ENCODE measurements around the gene PITRM1. TPM values are rescaled to one million over a fixed set of nuclear protein-coding genes. Genes with fewer than 3 reads are reported as not detected.
A peak's percentile ranks its signal among the peaks of the same experiment; 100 is the strongest.

The PITRM1 gene
- total RNA-seq, 1 donor from 2014 or later = 60.3 TPM

GRCh38 chr10:3097160-3097559 is 75.4 kb downstream of the PITRM1 start:
- peaks cover 18% of the 10 kb centered on the region for H3K4me1 Mint-ChIP-seq (ENCODE audit: unreplicated experiment)

GRCh38 chr10:3096149-3096548 is 76.4 kb downstream of the PITRM1 start:
- H3K36me3 Mint-ChIP-seq (ENCODE audit: low read depth, unreplicated experiment) = peaks cover 16% of the 10 kb centered on the region
- peaks cover 3% of the 10 kb centered on the region for H3K27me3 Mint-ChIP-seq (ENCODE audit: unreplicated experiment)
- no peak overlapping the region for H3K27ac Mint-ChIP-seq (ENCODE audit: unreplicated experiment)
- no peaks in the 10 kb centered on the region for H3K9me3 Mint-ChIP-seq (ENCODE audit: unreplicated experiment)
- peaks cover 18% of the 10 kb centered on the region for H3K4me1 Mint-ChIP-seq (ENCODE audit: unreplicated experiment)
- TF ChIP-seq, protein P1, sequence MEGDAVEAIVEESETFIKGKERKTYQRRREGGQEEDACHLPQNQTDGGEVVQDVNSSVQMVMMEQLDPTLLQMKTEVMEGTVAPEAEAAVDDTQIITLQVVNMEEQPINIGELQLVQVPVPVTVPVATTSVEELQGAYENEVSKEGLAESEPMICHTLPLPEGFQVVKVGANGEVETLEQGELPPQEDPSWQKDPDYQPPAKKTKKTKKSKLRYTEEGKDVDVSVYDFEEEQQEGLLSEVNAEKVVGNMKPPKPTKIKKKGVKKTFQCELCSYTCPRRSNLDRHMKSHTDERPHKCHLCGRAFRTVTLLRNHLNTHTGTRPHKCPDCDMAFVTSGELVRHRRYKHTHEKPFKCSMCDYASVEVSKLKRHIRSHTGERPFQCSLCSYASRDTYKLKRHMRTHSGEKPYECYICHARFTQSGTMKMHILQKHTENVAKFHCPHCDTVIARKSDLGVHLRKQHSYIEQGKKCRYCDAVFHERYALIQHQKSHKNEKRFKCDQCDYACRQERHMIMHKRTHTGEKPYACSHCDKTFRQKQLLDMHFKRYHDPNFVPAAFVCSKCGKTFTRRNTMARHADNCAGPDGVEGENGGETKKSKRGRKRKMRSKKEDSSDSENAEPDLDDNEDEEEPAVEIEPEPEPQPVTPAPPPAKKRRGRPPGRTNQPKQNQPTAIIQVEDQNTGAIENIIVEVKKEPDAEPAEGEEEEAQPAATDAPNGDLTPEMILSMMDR (IDR thresholded peaks at IDR 0.05; ENCODE audit: unreplicated experiment) = no peak
- no peak for DNase-seq (ENCODE audit: low spot score)
- no peak overlapping the region for H3K4me3 Mint-ChIP-seq (ENCODE audit: unreplicated experiment)

More at GRCh38 chr10:3097160-3097559, 75.4 kb downstream of the PITRM1 start:
- DNase-seq (ENCODE audit: low spot score) = no peak
- no peak overlapping the region for H3K27ac Mint-ChIP-seq (ENCODE audit: unreplicated experiment)
- H3K36me3 Mint-ChIP-seq (ENCODE audit: low read depth, unreplicated experiment) = peaks cover 14% of the 10 kb centered on the region
- H3K4me3 Mint-ChIP-seq (ENCODE audit: unreplicated experiment) = no peak overlapping the region
- peaks cover 3% of the 10 kb centered on the region for H3K27me3 Mint-ChIP-seq (ENCODE audit: unreplicated experiment)
- H3K9me3 Mint-ChIP-seq (ENCODE audit: unreplicated experiment) = no peaks in the 10 kb centered on the region
- TF ChIP-seq, protein P1 (IDR thresholded peaks at IDR 0.05; ENCODE audit: unreplicated experiment) = no peak

GRCh38 chr10:3095373-3096139 is 77.0 kb downstream of the PITRM1 start:
- Mint-ChIP-seq H3K4me1 (ENCODE audit: unreplicated experiment) (peaks cover 18% of the 10 kb centered on the region), H3K4me3 (ENCODE audit: unreplicated experiment) (no peak overlapping the region), H3K27me3 (ENCODE audit: unreplicated experiment) (peaks cover 3% of the 10 kb centered on the region), H3K9me3 (ENCODE audit: unreplicated experiment) (no peaks in the 10 kb centered on the region), H3K36me3 (ENCODE audit: low read depth, unreplicated experiment) (peaks cover 15% of the 10 kb centered on the region), H3K27ac (ENCODE audit: unreplicated experiment) (no peak overlapping the region)
- DNase-seq (ENCODE audit: low spot score) = no peak
- TF ChIP-seq, protein P1 (IDR thresholded peaks at IDR 0.05; ENCODE audit: unreplicated experiment) = no peak

DNA sequence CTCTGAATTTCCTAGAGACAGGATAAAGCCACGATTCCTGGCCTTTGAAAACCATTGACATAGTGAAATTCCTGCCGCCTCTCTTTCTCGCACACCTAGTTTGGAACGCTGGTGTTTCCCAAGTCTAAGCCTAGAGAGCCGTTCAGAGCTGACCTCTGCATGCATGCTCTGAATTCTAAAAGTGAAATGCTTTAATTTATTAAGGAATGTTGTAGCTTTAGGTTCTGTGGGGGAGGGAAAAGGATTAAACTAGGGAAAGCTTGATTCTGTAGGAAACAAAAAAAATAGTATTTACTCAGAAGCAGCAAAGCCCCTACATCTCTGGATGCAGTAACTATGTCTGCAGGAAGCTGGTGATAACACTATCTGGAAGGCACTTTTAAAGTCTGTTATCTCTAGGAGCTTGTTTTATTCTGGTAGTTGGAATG is 78.0 kb downstream of the PITRM1 start:
- no peaks in the 10 kb centered on the region for H3K9me3 Mint-ChIP-seq (ENCODE audit: unreplicated experiment)
- H3K27me3 Mint-ChIP-seq (ENCODE audit: unreplicated experiment) = peaks cover 3% of the 10 kb centered on the region
- H3K36me3 Mint-ChIP-seq (ENCODE audit: low read depth, unreplicated experiment) = peaks cover 8% of the 10 kb centered on the region
- DNase-seq (ENCODE audit: low spot score) = no peak
- TF ChIP-seq, protein P1 (IDR thresholded peaks at IDR 0.05; ENCODE audit: unreplicated experiment) = no peak
- H3K4me3 Mint-ChIP-seq (ENCODE audit: unreplicated experiment) = no peak overlapping the region
- peaks cover 18% of the 10 kb centered on the region for H3K4me1 Mint-ChIP-seq (ENCODE audit: unreplicated experiment)
- H3K27ac Mint-ChIP-seq (ENCODE audit: unreplicated experiment) = peak overlapping the region; percentile 34

- H3K9me3 Mint-ChIP-seq (ENCODE audit: unreplicated experiment) = no peaks in the 10 kb centered on the region
- H3K27ac Mint-ChIP-seq (ENCODE audit: unreplicated experiment) = no peak overlapping the region
These were observed 78.6 kb downstream of the PITRM1 start for GRCh38 chr10:3093996-3094395.

More at GRCh38 chr10:3093996-3094395, 78.6 kb downstream of the PITRM1 start:
- Mint-ChIP-seq H3K4me1 (ENCODE audit: unreplicated experiment) (peaks cover 18% of the 10 kb centered on the region), H3K36me3 (ENCODE audit: low read depth, unreplicated experiment) (peaks cover 5% of the 10 kb centered on the region), H3K27me3 (ENCODE audit: unreplicated experiment) (peaks cover 3% of the 10 kb centered on the region), H3K4me3 (ENCODE audit: unreplicated experiment) (no peak overlapping the region)
- no peak for DNase-seq (ENCODE audit: low spot score)
- TF ChIP-seq, protein P1 (IDR thresholded peaks at IDR 0.05; ENCODE audit: unreplicated experiment) = no peak
